Mesenchymal stem cell (in vitro differentiated cells and primary cell): ENCODE measurements around the gene SF3B5. TPM values are rescaled to one million over a fixed set of nuclear protein-coding genes. Genes with fewer than 3 reads are reported as not detected.

Experiments used
- DNase-seq: peaks from one replicate; pipeline ENCODE4 v3.0.0-alpha.2; 2013
- H2AFZ ChIP-seq: one replicate; pipeline ENCODE4 v1.6.1; 2013; ENCODE audit warnings: low read depth, mild to moderate bottlenecking, control low read depth, inconsistent platforms, low read length, moderate library complexity
- H2AK5ac ChIP-seq: 2 replicates; pipeline ENCODE4 v1.6.1; 2013; ENCODE audit warnings: low read length, moderate library complexity, mild to moderate bottlenecking, inconsistent platforms; ENCODE audit not compliant: severe bottlenecking
- H2BK120ac ChIP-seq: one replicate; pipeline ENCODE4 v1.6.1; 2013; ENCODE audit warnings: low read depth, mild to moderate bottlenecking, inconsistent platforms, low read length, moderate library complexity
- H2BK12ac ChIP-seq, 2 experiments: one replicate each; pipeline ENCODE4 v1.6.1; 2013; ENCODE audit warnings: inconsistent platforms in 2 of 2, low read length in 2 of 2, mild to moderate bottlenecking in 2 of 2, moderate library complexity in 2 of 2, control low read depth in 1 of 2
- H2BK15ac ChIP-seq: one replicate; pipeline ENCODE4 v1.6.1; 2013; ENCODE audit warnings: mild to moderate bottlenecking, low read depth, inconsistent platforms; ENCODE audit not compliant: poor library complexity, severe bottlenecking
- H2BK5ac ChIP-seq: 2 replicates; pipeline ENCODE4 v1.6.1; 2013; ENCODE audit warnings: low read depth, mild to moderate bottlenecking, low read length, control low read depth, inconsistent platforms; ENCODE audit not compliant: poor library complexity, severe bottlenecking
- H3K14ac ChIP-seq, 2 experiments: one replicate each; pipeline ENCODE4 v1.6.1; 2013; ENCODE audit warnings: inconsistent platforms in 2 of 2, low read length in 2 of 2, control low read depth in 1 of 2, mild to moderate bottlenecking in 1 of 2, moderate library complexity in 1 of 2
- H3K18ac ChIP-seq, 2 experiments: one replicate each; pipeline ENCODE4 v1.6.1; 2013; ENCODE audit warnings: inconsistent platforms in 2 of 2, low read length in 2 of 2, control low read depth in 1 of 2, low read depth in 1 of 2, mild to moderate bottlenecking in 1 of 2
- H3K23ac ChIP-seq, 2 experiments: one replicate each; pipeline ENCODE4 v1.6.1; 2013; ENCODE audit warnings: inconsistent platforms in 2 of 2, low read length in 2 of 2, mild to moderate bottlenecking in 2 of 2, moderate library complexity in 2 of 2, control low read depth in 1 of 2
- H3K27ac ChIP-seq: 2 replicates; pipeline ENCODE4 v1.5.1; 2013; ENCODE audit warnings: mild to moderate bottlenecking, moderate library complexity, low read length, control low read depth, inconsistent platforms; ENCODE audit not compliant: poor library complexity, severe bottlenecking
- H3K27me3 ChIP-seq, 2 experiments: 2 replicates each; pipeline versions ENCODE4 v1.6.1 to v1.7.0; 2013; ENCODE audit warnings: low read length in 2 of 2, mild to moderate bottlenecking in 2 of 2, moderate library complexity in 2 of 2, control low read depth in 1 of 2, inconsistent platforms in 1 of 2; ENCODE audit not compliant: control insufficient read depth in 1 of 2, insufficient read depth in 1 of 2
- H3K36me3 ChIP-seq, 2 experiments: 2 replicates each; pipeline versions ENCODE4 v1.6.1 to v1.7.0; 2013; ENCODE audit warnings: low read length in 2 of 2, control low read depth in 1 of 2, inconsistent platforms in 1 of 2, low read depth in 1 of 2, mild to moderate bottlenecking in 1 of 2; ENCODE audit not compliant: insufficient read depth in 2 of 2, control insufficient read depth in 1 of 2
- H3K4ac ChIP-seq, 2 experiments: one replicate each; pipeline ENCODE4 v1.6.1; 2013; ENCODE audit warnings: inconsistent platforms in 2 of 2, low read length in 2 of 2, mild to moderate bottlenecking in 2 of 2, moderate library complexity in 2 of 2, control low read depth in 1 of 2, low read depth in 1 of 2
- H3K4me1 ChIP-seq: 2 replicates; pipeline ENCODE4 v1.6.1; 2013; ENCODE audit warnings: low read depth, low read length, control low read depth; ENCODE audit not compliant: control insufficient read depth, insufficient read depth
- H3K4me2 ChIP-seq: 2 replicates; pipeline ENCODE4 v1.6.1; 2013; ENCODE audit warnings: low read length, mild to moderate bottlenecking, inconsistent platforms; ENCODE audit not compliant: poor library complexity, severe bottlenecking
- H3K4me3 ChIP-seq, 2 experiments: 2 replicates each; pipeline versions ENCODE4 v1.5.1 to v1.7.0; 2013; ENCODE audit warnings: low read length in 2 of 2, mild to moderate bottlenecking in 2 of 2, control low read depth in 1 of 2, low read depth in 1 of 2; ENCODE audit not compliant: insufficient read depth in 1 of 2
- H3K79me1 ChIP-seq: replicated peaks from 2 replicates; pipeline ENCODE4 v1.6.1; 2013; ENCODE audit warnings: mild to moderate bottlenecking, control low read depth, low read length, inconsistent platforms; ENCODE audit not compliant: poor library complexity, severe bottlenecking
- H3K9ac ChIP-seq: 2 replicates; pipeline ENCODE4 v1.7.0; 2013; ENCODE audit warnings: mild to moderate bottlenecking, low read length, moderate library complexity
- H3K9me3 ChIP-seq: 2 replicates; pipeline ENCODE4 v1.7.0; 2013; ENCODE audit warnings: mild to moderate bottlenecking, low read length; ENCODE audit not compliant: control insufficient read depth
- H4K8ac ChIP-seq: one replicate; pipeline ENCODE4 v1.6.1; 2013; ENCODE audit warnings: inconsistent platforms, mild to moderate bottlenecking, low read length, moderate library complexity
- H4K91ac ChIP-seq: one replicate; pipeline ENCODE4 v1.6.1; 2013; ENCODE audit warnings: mild to moderate bottlenecking, low read length, inconsistent platforms
- whole genome bisulfite sequencing: methylation state at CpG from one replicate; pipeline ENCODE4 v1.1.7; 2013; ENCODE audit warnings: mixed read lengths; 5-methylcytosine and 5-hydroxymethylcytosine counted together
- polyA plus RNA-seq, 2 experiments: library from polyadenylated mRNA; stranded (reverse); fragments of 200-250 nt; gene quantifications; one replicate each; pipeline ENCODE4 v1.2.3, GENCODE V29; 2013

Gene SF3B5
- polyA plus RNA-seq (2013, experiment 1 of 2), result 218 TPM
- 215 TPM for polyA plus RNA-seq (2013, experiment 2 of 2)

GRCh38 chr6:144095134-144096002 lies at the start of gene SF3B5:
Gene SF3B5, minus strand, starts transcription at chr6:144095573. Its CDS starts 76 bp downstream, at chr6:144095497.
- peak within 1 kb of the TSS; percentile 78 for H3K27ac ChIP-seq
- under 1% methylated on average over 60 of the region's 60 CpGs for WGBS
- peaks cover 7% of the 10 kb centered on the region for H3K4me1 ChIP-seq

GRCh38 chr6:144144996-144145395 lies 49.6 kb upstream of the SF3B5 start:
- peaks cover 7% of the 10 kb centered on the region for H3K4me1 ChIP-seq
- H3K36me3 ChIP-seq, result no peaks in the 10 kb centered on the region
- H3K79me1 ChIP-seq, result no peaks in the 10 kb centered on the region
- H2BK15ac ChIP-seq, result no peak overlapping the region
- H3K9ac ChIP-seq, result no peak overlapping the region
- H3K4me3 ChIP-seq, result no peak overlapping the region
- no peak overlapping the region for H2BK12ac ChIP-seq
- 20% methylated on average over 1 of the region's 1 CpG for WGBS
- no peak overlapping the region for H2BK5ac ChIP-seq
- H3K9me3 ChIP-seq, result no peaks in the 10 kb centered on the region
- no peak overlapping the region for H2BK120ac ChIP-seq
- H3K4ac ChIP-seq, result no peak overlapping the region
- no peak overlapping the region for H3K23ac ChIP-seq
- no peak overlapping the region for H4K8ac ChIP-seq
- no peak overlapping the region for H2AFZ ChIP-seq
- no peak overlapping the region for H3K14ac ChIP-seq
- no peak overlapping the region for H2AK5ac ChIP-seq
- no peak for DNase-seq
- no peaks in the 10 kb centered on the region for H3K27me3 ChIP-seq
- no peak overlapping the region for H3K27ac ChIP-seq
- H3K4me2 ChIP-seq, result no peak overlapping the region
- H3K18ac ChIP-seq, result no peak overlapping the region
- no peak overlapping the region for H4K91ac ChIP-seq

More at GRCh38 chr6:144095134-144096002, at the start of gene SF3B5:
- peak within 1 kb of the TSS; percentile 96 for H2AFZ ChIP-seq
- peak within 1 kb of the TSS; percentile 79 for H4K91ac ChIP-seq
- H2BK12ac ChIP-seq, result no peak within 1 kb of the TSS
- no peak within 1 kb of the TSS for H2BK5ac ChIP-seq
- H3K9me3 ChIP-seq, result no peaks in the 10 kb centered on the region
- H4K8ac ChIP-seq, result peak within 1 kb of the TSS; percentile 92
- H2BK15ac ChIP-seq, result peak within 1 kb of the TSS; percentile 5
- peak within 1 kb of the TSS; percentile 94 to 98 for H3K4me3 ChIP-seq
- peaks cover 6% of the 10 kb centered on the region for H3K79me1 ChIP-seq
- H2BK120ac ChIP-seq, result no peak within 1 kb of the TSS
- H2AK5ac ChIP-seq, result no peak within 1 kb of the TSS
- H3K18ac ChIP-seq, result peak within 1 kb of the TSS; percentile 65 to 92
- no peak within 1 kb of the TSS for H3K23ac ChIP-seq
- peak within 1 kb of the TSS in 1 of 2 experiments; percentile 94 for H3K14ac ChIP-seq
- no peaks in the 10 kb centered on the region for H3K36me3 ChIP-seq
- peak; percentile 100 for DNase-seq
- H3K27me3 ChIP-seq, result no peaks in the 10 kb centered on the region
- peak within 1 kb of the TSS; percentile 79 for H3K4me2 ChIP-seq
- H3K4ac ChIP-seq, result peak within 1 kb of the TSS; percentile 20 to 88
- H3K9ac ChIP-seq, result peak within 1 kb of the TSS; percentile 94

- Histone ChIP-seq H3K4me3 (no peak overlapping the region), H3K9ac (no peak overlapping the region), H2BK12ac (no peak overlapping the region), H3K36me3 (no peaks in the 10 kb centered on the region), H2BK5ac (no peak overlapping the region), H3K4me2 (no peak overlapping the region), H3K4ac (no peak overlapping the region), H3K9me3 (no peaks in the 10 kb centered on the region), H2BK120ac (no peak overlapping the region), H4K91ac (no peak overlapping the region), H2BK15ac (no peak overlapping the region), H2AK5ac (no peak overlapping the region), H3K18ac (no peak overlapping the region), H3K79me1 (no peaks in the 10 kb centered on the region), H3K27ac (no peak overlapping the region), H3K14ac (no peak overlapping the region), H2AFZ (no peak overlapping the region), H4K8ac (no peak overlapping the region), H3K4me1 (no peaks in the 10 kb centered on the region), H3K23ac (no peak overlapping the region), H3K27me3 (no peaks in the 10 kb centered on the region)
- DNase-seq, result no peak
These were observed 48.5 kb upstream of the SF3B5 start for GRCh38 chr6:144143878-144144277.

DNA sequence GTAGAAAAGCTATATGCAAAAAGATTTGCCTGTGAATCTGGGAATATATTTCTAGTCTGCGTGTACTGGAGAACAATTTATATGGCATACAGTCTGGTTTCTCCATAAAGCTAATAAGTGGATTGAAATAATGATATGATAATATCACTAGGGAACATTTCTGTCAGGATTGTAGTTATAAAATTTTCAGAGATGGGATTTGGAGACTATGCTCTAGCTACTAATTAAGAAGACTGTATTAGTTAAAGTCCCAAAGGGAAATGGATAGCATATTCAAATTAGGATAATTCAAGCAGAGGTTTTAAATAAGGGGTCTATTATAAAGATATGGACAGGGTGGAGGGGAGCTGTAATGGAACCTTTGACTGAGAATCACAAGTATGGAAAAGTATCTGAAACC lies 47.7 kb upstream of the SF3B5 start:
- DNase-seq, result no peak
- Histone ChIP-seq H3K4me2 (no peak overlapping the region), H3K36me3 (no peaks in the 10 kb centered on the region), H2AK5ac (no peak overlapping the region), H3K4ac (no peak overlapping the region), H2BK5ac (no peak overlapping the region), H3K79me1 (no peaks in the 10 kb centered on the region), H2BK120ac (no peak overlapping the region), H3K9ac (no peak overlapping the region), H2BK12ac (no peak overlapping the region), H3K4me1 (no peaks in the 10 kb centered on the region), H3K4me3 (no peak overlapping the region), H4K91ac (no peak overlapping the region), H3K27me3 (no peaks in the 10 kb centered on the region), H3K23ac (no peak overlapping the region), H3K27ac (no peak overlapping the region), H3K9me3 (no peaks in the 10 kb centered on the region), H2AFZ (no peak overlapping the region), H3K18ac (no peak overlapping the region), H2BK15ac (no peak overlapping the region), H4K8ac (no peak overlapping the region), H3K14ac (no peak overlapping the region)
- WGBS, result 90% methylated on average over 1 of the region's 1 CpG
